Fibroblast of the aortic adventitia (primary cell): ENCODE measurements around the gene IGF2BP2. TPM values are rescaled to one million over a fixed set of nuclear protein-coding genes. Genes with fewer than 3 reads are reported as not detected.

Experiments used
- DNase-seq: peaks from one replicate; pipeline ENCODE4 v3.0.0-alpha.2; 2010; ENCODE audit warnings: low read depth
- H3K4me3 ChIP-seq: 2 replicates; pipeline ENCODE4 v1.5.1; 2011; ENCODE audit warnings: low read depth, mild to moderate bottlenecking, control low read depth, low read length, moderate library complexity
- CTCF ChIP-seq: IDR thresholded peaks from 2 replicates; pipeline ENCODE4 v1.5.1; 2011; ENCODE audit warnings: mild to moderate bottlenecking, low read length, control low read depth, inconsistent platforms; ENCODE audit not compliant: insufficient read depth
- total RNA-seq: library from RNA; depleted of rRNA; stranded (reverse); fragments of >200 nt; gene quantifications from 2 replicates; pipeline ENCODE4 v1.2.3, GENCODE V29; 2012; ENCODE audit warnings: low replicate concordance

The IGF2BP2 gene
- total RNA-seq, 1 donor, result 40.1 TPM

- no peak overlapping the region for H3K4me3 ChIP-seq
- no peak for DNase-seq
- TF ChIP-seq CTCF, result no peak
Observed at GRCh38 chr3:185797993-185798830, 26.6 kb downstream of the IGF2BP2 start.

GRCh38 chr3:185797108-185797881 is 27.5 kb downstream of the IGF2BP2 start:
- no peak for TF ChIP-seq CTCF
- no peak for DNase-seq
- H3K4me3 ChIP-seq, result no peak overlapping the region

GRCh38 chr3:185796431-185797107 is 28.3 kb downstream of the IGF2BP2 start:
- no peak overlapping the region for H3K4me3 ChIP-seq
- TF ChIP-seq CTCF, result no peak
- DNase-seq, result peak; percentile 73

GRCh38 chr3:185793381-185793780 is 31.5 kb downstream of the IGF2BP2 start:
- TF ChIP-seq CTCF, result no peak
- no peak for DNase-seq
- no peak overlapping the region for H3K4me3 ChIP-seq

DNA sequence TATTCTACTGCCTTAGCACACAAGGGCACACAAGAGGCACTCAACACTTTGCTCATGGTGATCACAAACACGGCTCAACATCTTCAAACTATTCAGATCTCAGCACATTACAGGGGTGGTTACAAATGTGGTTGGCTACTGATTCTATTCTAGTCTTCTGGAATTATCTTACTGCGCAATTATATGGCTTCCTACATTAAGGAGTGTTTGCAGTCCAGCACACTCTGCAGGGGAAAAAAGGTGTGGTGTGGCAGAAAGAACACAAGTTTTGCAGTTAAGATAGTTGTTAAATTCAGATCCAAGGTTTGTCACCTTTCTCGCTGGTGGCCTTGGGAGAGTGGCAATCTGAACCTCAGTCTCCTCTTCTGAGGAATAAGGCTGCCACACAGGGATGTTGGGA is 31.9 kb downstream of the IGF2BP2 start:
- TF ChIP-seq CTCF, result no peak
- DNase-seq, result no peak
- H3K4me3 ChIP-seq, result no peak overlapping the region

DNA sequence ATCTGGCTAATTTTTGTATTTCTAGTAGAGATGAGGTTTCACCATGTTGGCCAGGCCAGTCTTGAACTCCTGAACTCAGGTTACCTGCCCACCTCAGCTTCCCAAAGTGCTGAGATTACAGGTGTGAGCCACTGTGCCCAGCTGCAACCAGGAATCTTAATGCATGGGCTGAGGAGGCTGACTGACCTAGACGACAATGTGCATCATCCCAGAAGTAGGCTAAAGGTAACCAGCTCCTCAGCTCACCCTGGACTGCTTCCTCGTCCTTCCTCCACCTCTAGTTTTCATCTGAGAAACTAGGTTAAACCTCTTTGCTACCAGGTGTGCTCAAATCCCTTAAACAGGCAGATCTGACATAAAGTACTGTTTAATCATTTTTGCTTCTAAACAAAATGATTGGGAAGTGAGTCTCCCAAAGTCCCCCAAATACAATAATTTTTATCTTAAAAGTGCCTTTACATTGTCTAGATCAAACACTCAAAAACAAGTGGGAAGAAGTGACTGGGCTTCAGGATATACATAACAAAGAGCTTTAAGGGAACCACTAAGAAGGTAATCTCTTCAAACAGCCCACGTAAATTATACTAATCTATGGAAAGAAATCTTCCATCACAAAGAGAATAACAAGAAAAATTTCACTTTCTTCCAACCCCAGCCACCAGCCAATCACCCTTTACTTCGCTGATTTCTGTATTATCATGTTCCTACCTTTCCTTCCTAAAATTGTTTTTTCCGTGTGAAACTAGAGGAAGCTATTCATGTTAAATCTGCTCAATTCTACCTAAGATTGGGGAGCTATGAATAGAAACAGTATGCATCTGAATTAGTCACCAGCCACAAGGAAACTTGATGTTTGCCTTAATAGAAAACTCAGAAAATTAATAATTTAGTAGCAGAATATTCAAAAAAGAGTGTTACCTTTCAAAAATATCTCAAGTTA is 34.7 kb downstream of the IGF2BP2 start:
- H3K4me3 ChIP-seq, result no peak overlapping the region
- no peak for DNase-seq
- no peak for TF ChIP-seq CTCF
